GM12874 (cell line): ENCODE measurements around the gene GOLM1.

ENCODE experiments used
- CTCF ChIP-seq: IDR thresholded peaks from 2 replicates; pipeline ENCODE4 v1.5.1; 2011; ENCODE audit warnings: low read depth, mild to moderate bottlenecking, control low read depth, low read length, moderate library complexity; ENCODE audit not compliant: insufficient read depth

The GOLM1 gene

GRCh38 chr9:86021166-86021565, 78.2 kb downstream of the GOLM1 start:
- TF ChIP-seq CTCF, result no peak

- no peak for TF ChIP-seq CTCF
These were observed 78.6 kb downstream of the GOLM1 start for GRCh38 chr9:86020731-86021130.

- TF ChIP-seq CTCF, result no peak
These were observed 90.2 kb downstream of the GOLM1 start for GRCh38 chr9:86009133-86009532.

- TF ChIP-seq CTCF, result no peak
These were observed 94.0 kb downstream of the GOLM1 start for GRCh38 chr9:86005253-86005775.

- TF ChIP-seq CTCF, result no peak
These were observed 103.8 kb downstream of the GOLM1 start for GRCh38 chr9:85995599-85995998.

GRCh38 chr9:85995097-85995496, 104.3 kb downstream of the GOLM1 start:
- no peak for TF ChIP-seq CTCF

GRCh38 chr9:85994191-85994590, 105.2 kb downstream of the GOLM1 start:
- no peak for TF ChIP-seq CTCF
